OCI-LY7 (cell line): Measurements from ENCODE around the gene S1PR1.

ENCODE experiments used
- EZH2phosphoT487 ChIP-seq: fragments of 200-600 bp; sonication (generic); IDR thresholded peaks from 2 replicates; pipeline ENCODE4 v1.6.1; 2018; ENCODE audit warnings: low read depth, borderline replicate concordance, mild to moderate bottlenecking, mixed run types, antibody characterized with exemption, low read length, moderate library complexity, mixed read lengths
- TF ChIP-seq, protein P1 (sequence below): fragments of 200-600 bp; sonication (generic); conservative IDR thresholded peaks from 2 replicates; pipeline ENCODE4 v1.5.1; 2014; ENCODE audit warnings: mild to moderate bottlenecking, antibody characterized with exemption, low read length, moderate library complexity, mixed read lengths

DNA sequence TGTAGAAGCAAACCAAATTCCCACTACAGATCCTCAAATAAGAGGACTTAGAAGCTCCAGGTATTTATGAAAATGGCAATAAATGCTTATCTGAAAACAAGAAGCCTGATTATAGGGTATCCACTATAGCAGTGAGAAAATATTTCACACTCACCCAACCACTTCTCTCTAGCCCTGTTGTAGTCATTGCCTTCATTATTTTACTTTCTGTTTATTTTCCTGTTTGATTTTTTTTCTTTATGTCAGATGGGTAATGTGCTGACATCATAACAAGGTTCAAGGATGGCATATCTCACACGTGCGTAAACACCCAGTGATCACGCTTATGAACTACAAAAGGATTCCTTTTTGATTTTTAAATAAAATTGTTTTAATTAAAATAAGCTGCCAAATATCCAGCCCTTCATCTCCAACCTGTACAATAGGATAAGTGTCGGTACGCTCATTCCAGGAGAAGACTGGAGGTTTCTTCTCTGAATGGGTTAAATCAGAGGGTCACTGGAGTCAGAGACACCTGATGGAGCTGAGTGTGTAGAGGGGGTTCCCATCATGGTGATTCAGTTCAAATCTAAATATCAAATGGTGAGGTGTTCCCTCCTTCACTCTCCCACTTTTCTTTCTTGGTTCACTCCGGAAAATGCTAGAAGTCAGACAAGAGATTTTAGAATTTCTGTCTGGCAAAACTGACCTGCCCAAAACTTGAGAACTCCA, 8.2 kb upstream of the S1PR1 start:
- TF ChIP-seq, protein P1, sequence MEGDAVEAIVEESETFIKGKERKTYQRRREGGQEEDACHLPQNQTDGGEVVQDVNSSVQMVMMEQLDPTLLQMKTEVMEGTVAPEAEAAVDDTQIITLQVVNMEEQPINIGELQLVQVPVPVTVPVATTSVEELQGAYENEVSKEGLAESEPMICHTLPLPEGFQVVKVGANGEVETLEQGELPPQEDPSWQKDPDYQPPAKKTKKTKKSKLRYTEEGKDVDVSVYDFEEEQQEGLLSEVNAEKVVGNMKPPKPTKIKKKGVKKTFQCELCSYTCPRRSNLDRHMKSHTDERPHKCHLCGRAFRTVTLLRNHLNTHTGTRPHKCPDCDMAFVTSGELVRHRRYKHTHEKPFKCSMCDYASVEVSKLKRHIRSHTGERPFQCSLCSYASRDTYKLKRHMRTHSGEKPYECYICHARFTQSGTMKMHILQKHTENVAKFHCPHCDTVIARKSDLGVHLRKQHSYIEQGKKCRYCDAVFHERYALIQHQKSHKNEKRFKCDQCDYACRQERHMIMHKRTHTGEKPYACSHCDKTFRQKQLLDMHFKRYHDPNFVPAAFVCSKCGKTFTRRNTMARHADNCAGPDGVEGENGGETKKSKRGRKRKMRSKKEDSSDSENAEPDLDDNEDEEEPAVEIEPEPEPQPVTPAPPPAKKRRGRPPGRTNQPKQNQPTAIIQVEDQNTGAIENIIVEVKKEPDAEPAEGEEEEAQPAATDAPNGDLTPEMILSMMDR: no peak
- no peak for TF ChIP-seq EZH2phosphoT487
